WTC11 (cell line): ENCODE data around the gene CAMTA1. TPM values are rescaled to one million over a fixed set of nuclear protein-coding genes. Genes with fewer than 3 reads are reported as not detected.

ENCODE experiments used
- ATAC-seq: fragments of 200-7000 bp; cut with Tn5 transposase; 2 replicates; pipeline ENCODE4 v1.10.0; 2021; ENCODE audit warnings: mild to moderate bottlenecking, moderate library complexity
- CTCF ChIA-PET: fragments of 300-600 bp; sonication (Branson Sonifier 250); formaldehyde crosslinking; loops from one replicate; lab custom pipeline; 2021; ENCODE audit warnings: antibody characterized with exemption; lab: Charles Lee
- POLR2A ChIA-PET: fragments of 350-600 bp; sonication (Branson Sonifier 250); formaldehyde crosslinking; loops from one replicate; lab custom pipeline; 2021; ENCODE audit warnings: antibody characterized with exemption; lab: Charles Lee
- DNase-seq: peaks from one replicate; pipeline ENCODE4 v3.0.0; 2021; ENCODE audit warnings: low spot score
- H3K27ac Mint-ChIP-seq: 2 replicates; pipeline ENCODE4 v1.8.0; 2021; ENCODE audit warnings: mixed read lengths
- H3K27me3 Mint-ChIP-seq: 2 replicates; pipeline ENCODE4 v1.8.0; 2021; ENCODE audit warnings: low read depth, mild to moderate bottlenecking, moderate library complexity, mixed read lengths
- H3K36me3 Mint-ChIP-seq: 2 replicates; pipeline ENCODE4 v1.8.0; 2021; ENCODE audit warnings: mixed read lengths
- H3K4me1 Mint-ChIP-seq: 2 replicates; pipeline ENCODE4 v1.8.0; 2022; ENCODE audit warnings: mixed read lengths
- H3K4me3 Mint-ChIP-seq: 2 replicates; pipeline ENCODE4 v1.8.0; 2021; ENCODE audit warnings: mild to moderate bottlenecking, moderate library complexity, mixed read lengths
- H3K9me3 Mint-ChIP-seq: 2 replicates; pipeline ENCODE4 v1.8.0; 2021; ENCODE audit warnings: mixed read lengths
- FOXK1 ChIP-seq: sonication (generic); formaldehyde crosslinking; IDR thresholded peaks from 2 replicates; pipeline ENCODE4 v1.8.0; 2022; ENCODE audit warnings: mild to moderate bottlenecking, moderate library complexity, missing genetic modification reagents
- NFATC4 ChIP-seq: fragments of 250-450 bp; sonication (Bioruptor Pico); IDR thresholded peaks from 2 replicates; pipeline ENCODE4 v1.9.0; 2021; ENCODE audit warnings: mild to moderate bottlenecking
- NFYB ChIP-seq: sonication (generic); formaldehyde crosslinking; conservative IDR thresholded peaks from 2 replicates; pipeline ENCODE4 v1.8.0; 2022; ENCODE audit warnings: low read depth, missing genetic modification reagents
- NR2C2 ChIP-seq: sonication (generic); formaldehyde crosslinking; IDR thresholded peaks from 2 replicates; pipeline ENCODE4 v1.8.0; 2022; ENCODE audit warnings: mild to moderate bottlenecking, missing genetic modification reagents
- NR3C1 ChIP-seq: sonication (generic); formaldehyde crosslinking; conservative IDR thresholded peaks from 2 replicates; pipeline ENCODE4 v1.8.1; 2023; ENCODE audit warnings: low read depth, mild to moderate bottlenecking, missing genetic modification reagents
- OVOL2 ChIP-seq: fragments of 250-450 bp; sonication (Bioruptor Pico); IDR thresholded peaks from 2 replicates; pipeline ENCODE4 v1.9.0; 2021; ENCODE audit warnings: mild to moderate bottlenecking, borderline replicate concordance
- SMAD4 ChIP-seq: sonication (generic); formaldehyde crosslinking; IDR thresholded peaks from 2 replicates; pipeline ENCODE4 v1.8.0; 2022; ENCODE audit warnings: mild to moderate bottlenecking, missing genetic modification reagents
- ZNF138 ChIP-seq: sonication (generic); formaldehyde crosslinking; conservative IDR thresholded peaks from 2 replicates; pipeline ENCODE4 v1.8.1; 2022; ENCODE audit warnings: mild to moderate bottlenecking, moderate library complexity, missing genetic modification reagents
- total RNA-seq: library from RNA; stranded (reverse); gene quantifications from 3 replicates; pipeline ENCODE4 v1.2.3, GENCODE V29; 2021
- TF ChIP-seq, protein P1 (sequence below): fragments of 250-450 bp; sonication (Bioruptor Pico); IDR thresholded peaks from 2 replicates; pipeline ENCODE4 v1.8.0; 2021; ENCODE audit warnings: mild to moderate bottlenecking
- TF ChIP-seq, protein P2 (sequence below): sonication (generic); formaldehyde crosslinking; conservative IDR thresholded peaks from 2 replicates; pipeline ENCODE4 v1.8.1; 2023; ENCODE audit warnings: mild to moderate bottlenecking, low read depth, missing genetic modification reagents, moderate library complexity
- TF ChIP-seq, protein P3 (sequence below): sonication (generic); formaldehyde crosslinking; IDR thresholded peaks from 2 replicates; pipeline ENCODE4 v1.8.0; 2023; ENCODE audit warnings: mild to moderate bottlenecking, missing genetic modification reagents
- TF ChIP-seq, protein P4 (sequence below): fragments of 250-450 bp; sonication (Bioruptor Pico); IDR thresholded peaks from 2 replicates; pipeline ENCODE4 v2.1.2; 2022; ENCODE audit warnings: mild to moderate bottlenecking, moderate library complexity
- TF ChIP-seq, protein P5 (sequence below): sonication (generic); formaldehyde crosslinking; IDR thresholded peaks from 2 replicates; pipeline ENCODE4 v1.8.1; 2023; ENCODE audit warnings: mild to moderate bottlenecking, missing genetic modification reagents, moderate library complexity
- TF ChIP-seq, protein P6 (sequence below): sonication (generic); formaldehyde crosslinking; IDR thresholded peaks from 2 replicates; pipeline ENCODE4 v1.8.1; 2023; ENCODE audit warnings: mild to moderate bottlenecking, missing genetic modification reagents, borderline replicate concordance

CAMTA1 gene
- total RNA-seq, 1 experiment from 2014 or later = 86.4 TPM

DNA sequence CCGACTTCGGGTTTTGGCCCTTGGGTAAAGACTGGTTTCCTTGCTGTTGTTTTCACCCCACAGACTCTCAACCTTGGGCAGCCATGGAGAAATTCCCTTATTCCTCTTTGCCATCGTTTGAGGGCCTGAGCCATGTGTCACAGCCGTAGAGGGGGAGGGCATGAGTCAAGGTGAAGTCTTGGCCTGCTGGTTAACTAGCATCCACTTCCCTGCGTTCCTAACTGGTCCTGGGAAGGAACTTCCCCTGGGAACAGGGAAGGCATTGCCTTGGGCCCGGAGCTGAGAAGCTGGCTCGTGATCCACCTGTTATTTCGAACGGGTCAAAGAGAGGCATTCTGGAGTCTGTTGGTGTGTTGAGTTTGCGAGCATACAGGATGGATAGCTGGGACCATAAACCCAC is 464.9 kb downstream of the CAMTA1 start:
- ChIA-PET POLR2A (no interaction called here), CTCF (no interaction called here)
- no peaks in the 10 kb centered on the region for H3K27me3 Mint-ChIP-seq
- ATAC-seq = no peak
- H3K27ac Mint-ChIP-seq = no peak overlapping the region
- H3K36me3 Mint-ChIP-seq = no peaks in the 10 kb centered on the region
- H3K9me3 Mint-ChIP-seq = no peaks in the 10 kb centered on the region
- TF ChIP-seq, protein P1, sequence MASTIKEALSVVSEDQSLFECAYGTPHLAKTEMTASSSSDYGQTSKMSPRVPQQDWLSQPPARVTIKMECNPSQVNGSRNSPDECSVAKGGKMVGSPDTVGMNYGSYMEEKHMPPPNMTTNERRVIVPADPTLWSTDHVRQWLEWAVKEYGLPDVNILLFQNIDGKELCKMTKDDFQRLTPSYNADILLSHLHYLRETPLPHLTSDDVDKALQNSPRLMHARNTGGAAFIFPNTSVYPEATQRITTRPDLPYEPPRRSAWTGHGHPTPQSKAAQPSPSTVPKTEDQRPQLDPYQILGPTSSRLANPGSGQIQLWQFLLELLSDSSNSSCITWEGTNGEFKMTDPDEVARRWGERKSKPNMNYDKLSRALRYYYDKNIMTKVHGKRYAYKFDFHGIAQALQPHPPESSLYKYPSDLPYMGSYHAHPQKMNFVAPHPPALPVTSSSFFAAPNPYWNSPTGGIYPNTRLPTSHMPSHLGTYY (CRISPR knock-in tag) = no peak
- no peak for TF ChIP-seq SMAD4 (CRISPR knock-in tag)
- H3K4me3 Mint-ChIP-seq = no peak overlapping the region
- DNase-seq = no peak
- H3K4me1 Mint-ChIP-seq = peaks cover 9% of the 10 kb centered on the region; the same call in 1 of the 2 replicates

DNA sequence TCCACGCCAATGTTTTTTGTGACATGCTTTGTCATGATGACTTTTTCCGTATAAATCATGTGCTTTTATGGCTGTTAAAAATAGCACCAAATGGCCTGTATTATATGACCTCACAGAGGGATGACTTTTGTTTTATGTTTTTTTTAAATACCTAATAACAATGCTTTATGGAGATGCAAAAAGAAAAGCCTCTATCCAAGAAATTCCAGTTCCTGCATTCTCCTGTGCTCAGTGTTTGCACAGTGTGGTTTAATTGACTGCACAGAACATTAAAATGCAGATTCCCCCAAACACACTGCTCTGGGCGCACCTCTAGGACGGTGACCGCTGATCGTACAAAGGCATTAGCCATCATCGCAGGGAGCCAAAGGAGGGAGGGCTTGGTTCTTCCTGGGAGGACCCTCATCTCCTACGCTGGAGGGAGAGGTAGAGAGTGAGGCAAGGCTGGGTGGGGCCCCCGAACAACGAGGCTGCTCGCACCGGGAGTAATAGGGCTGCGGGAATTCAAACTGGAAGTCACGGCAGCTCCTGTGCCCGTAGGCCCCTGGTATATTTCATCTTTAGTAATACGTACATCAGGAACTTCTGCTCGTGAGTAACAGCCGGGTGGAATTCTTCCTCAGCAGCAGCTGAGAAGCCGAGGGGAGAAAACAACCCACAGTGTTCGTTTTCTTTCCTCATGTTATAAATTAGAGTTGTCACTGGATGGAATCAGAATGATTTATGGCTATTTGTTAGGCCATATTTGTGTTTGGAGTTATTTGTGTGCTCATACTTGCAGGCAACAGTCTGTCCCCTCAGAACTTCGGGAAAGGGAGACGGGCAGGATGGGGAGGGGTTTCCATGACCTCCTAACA is 465.6 kb downstream of the CAMTA1 start:
- DNase-seq = no peak
- no peak for ATAC-seq
- POLR2A ChIA-PET = no interaction called here
- Mint-ChIP-seq H3K36me3 (no peaks in the 10 kb centered on the region), H3K9me3 (no peaks in the 10 kb centered on the region), H3K27ac (no peak overlapping the region), H3K4me1 (0 out of 2 replicates have a peak, but pooled peaks cover 9% of the 10 kb centered on the region), H3K4me3 (no peak overlapping the region), H3K27me3 (no peaks in the 10 kb centered on the region)
- CTCF ChIA-PET = no interaction called here
- no peak for TF ChIP-seq NFATC4

DNA sequence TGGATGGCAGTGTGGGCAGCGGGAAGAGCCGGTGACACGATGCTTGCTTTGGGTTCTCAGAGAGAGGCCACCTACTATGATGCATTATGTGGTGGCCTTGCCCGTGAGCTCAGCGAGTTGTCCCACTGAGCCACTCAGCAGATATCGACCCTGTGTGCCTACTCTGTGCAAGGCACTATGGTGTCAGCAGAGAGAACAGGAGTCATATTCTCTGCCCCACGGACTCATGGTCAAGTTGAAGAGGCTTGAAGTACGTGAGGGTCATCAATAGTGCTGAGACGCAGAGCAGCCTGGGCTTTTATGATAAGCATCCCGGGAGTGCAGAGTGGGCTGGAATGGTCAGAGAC is 466.2 kb downstream of the CAMTA1 start:
- H3K4me1 Mint-ChIP-seq = 0 out of 2 replicates have a peak, but pooled peaks cover 10% of the 10 kb centered on the region
- no peaks in the 10 kb centered on the region for H3K27me3 Mint-ChIP-seq
- DNase-seq (no peak), ATAC-seq (no peak)
- ChIA-PET POLR2A (no interaction called here), CTCF (no interaction called here)
- H3K27ac Mint-ChIP-seq = no peak overlapping the region
- H3K4me3 Mint-ChIP-seq = no peak overlapping the region
- no peaks in the 10 kb centered on the region for H3K36me3 Mint-ChIP-seq
- no peaks in the 10 kb centered on the region for H3K9me3 Mint-ChIP-seq
- TF ChIP-seq, protein P2, sequence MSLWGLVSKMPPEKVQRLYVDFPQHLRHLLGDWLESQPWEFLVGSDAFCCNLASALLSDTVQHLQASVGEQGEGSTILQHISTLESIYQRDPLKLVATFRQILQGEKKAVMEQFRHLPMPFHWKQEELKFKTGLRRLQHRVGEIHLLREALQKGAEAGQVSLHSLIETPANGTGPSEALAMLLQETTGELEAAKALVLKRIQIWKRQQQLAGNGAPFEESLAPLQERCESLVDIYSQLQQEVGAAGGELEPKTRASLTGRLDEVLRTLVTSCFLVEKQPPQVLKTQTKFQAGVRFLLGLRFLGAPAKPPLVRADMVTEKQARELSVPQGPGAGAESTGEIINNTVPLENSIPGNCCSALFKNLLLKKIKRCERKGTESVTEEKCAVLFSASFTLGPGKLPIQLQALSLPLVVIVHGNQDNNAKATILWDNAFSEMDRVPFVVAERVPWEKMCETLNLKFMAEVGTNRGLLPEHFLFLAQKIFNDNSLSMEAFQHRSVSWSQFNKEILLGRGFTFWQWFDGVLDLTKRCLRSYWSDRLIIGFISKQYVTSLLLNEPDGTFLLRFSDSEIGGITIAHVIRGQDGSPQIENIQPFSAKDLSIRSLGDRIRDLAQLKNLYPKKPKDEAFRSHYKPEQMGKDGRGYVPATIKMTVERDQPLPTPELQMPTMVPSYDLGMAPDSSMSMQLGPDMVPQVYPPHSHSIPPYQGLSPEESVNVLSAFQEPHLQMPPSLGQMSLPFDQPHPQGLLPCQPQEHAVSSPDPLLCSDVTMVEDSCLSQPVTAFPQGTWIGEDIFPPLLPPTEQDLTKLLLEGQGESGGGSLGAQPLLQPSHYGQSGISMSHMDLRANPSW = no peak
- TF ChIP-seq, protein P3, sequence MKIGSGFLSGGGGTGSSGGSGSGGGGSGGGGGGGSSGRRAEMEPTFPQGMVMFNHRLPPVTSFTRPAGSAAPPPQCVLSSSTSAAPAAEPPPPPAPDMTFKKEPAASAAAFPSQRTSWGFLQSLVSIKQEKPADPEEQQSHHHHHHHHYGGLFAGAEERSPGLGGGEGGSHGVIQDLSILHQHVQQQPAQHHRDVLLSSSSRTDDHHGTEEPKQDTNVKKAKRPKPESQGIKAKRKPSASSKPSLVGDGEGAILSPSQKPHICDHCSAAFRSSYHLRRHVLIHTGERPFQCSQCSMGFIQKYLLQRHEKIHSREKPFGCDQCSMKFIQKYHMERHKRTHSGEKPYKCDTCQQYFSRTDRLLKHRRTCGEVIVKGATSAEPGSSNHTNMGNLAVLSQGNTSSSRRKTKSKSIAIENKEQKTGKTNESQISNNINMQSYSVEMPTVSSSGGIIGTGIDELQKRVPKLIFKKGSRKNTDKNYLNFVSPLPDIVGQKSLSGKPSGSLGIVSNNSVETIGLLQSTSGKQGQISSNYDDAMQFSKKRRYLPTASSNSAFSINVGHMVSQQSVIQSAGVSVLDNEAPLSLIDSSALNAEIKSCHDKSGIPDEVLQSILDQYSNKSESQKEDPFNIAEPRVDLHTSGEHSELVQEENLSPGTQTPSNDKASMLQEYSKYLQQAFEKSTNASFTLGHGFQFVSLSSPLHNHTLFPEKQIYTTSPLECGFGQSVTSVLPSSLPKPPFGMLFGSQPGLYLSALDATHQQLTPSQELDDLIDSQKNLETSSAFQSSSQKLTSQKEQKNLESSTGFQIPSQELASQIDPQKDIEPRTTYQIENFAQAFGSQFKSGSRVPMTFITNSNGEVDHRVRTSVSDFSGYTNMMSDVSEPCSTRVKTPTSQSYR (CRISPR knock-in tag) = no peak
- TF ChIP-seq, protein P4, sequence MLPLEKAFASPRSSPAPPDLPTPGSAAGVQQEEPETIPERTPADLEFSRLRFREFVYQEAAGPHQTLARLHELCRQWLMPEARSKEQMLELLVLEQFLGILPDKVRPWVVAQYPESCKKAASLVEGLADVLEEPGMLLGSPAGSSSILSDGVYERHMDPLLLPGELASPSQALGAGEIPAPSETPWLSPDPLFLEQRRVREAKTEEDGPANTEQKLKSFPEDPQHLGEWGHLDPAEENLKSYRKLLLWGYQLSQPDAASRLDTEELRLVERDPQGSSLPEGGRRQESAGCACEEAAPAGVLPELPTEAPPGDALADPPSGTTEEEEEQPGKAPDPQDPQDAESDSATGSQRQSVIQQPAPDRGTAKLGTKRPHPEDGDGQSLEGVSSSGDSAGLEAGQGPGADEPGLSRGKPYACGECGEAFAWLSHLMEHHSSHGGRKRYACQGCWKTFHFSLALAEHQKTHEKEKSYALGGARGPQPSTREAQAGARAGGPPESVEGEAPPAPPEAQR (CRISPR knock-in tag) = no peak
- TF ChIP-seq FOXK1 (CRISPR knock-in tag) (no peak), NFYB (CRISPR knock-in tag) (no peak), NR3C1 (CRISPR knock-in tag) (no peak), OVOL2 (no peak), NFATC4 (no peak), ZNF138 (CRISPR knock-in tag) (no peak), NR2C2 (CRISPR knock-in tag) (no peak)
- TF ChIP-seq, protein P5, sequence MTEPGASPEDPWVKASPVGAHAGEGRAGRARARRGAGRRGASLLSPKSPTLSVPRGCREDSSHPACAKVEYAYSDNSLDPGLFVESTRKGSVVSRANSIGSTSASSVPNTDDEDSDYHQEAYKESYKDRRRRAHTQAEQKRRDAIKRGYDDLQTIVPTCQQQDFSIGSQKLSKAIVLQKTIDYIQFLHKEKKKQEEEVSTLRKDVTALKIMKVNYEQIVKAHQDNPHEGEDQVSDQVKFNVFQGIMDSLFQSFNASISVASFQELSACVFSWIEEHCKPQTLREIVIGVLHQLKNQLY (CRISPR knock-in tag) = no peak
- TF ChIP-seq, protein P6, sequence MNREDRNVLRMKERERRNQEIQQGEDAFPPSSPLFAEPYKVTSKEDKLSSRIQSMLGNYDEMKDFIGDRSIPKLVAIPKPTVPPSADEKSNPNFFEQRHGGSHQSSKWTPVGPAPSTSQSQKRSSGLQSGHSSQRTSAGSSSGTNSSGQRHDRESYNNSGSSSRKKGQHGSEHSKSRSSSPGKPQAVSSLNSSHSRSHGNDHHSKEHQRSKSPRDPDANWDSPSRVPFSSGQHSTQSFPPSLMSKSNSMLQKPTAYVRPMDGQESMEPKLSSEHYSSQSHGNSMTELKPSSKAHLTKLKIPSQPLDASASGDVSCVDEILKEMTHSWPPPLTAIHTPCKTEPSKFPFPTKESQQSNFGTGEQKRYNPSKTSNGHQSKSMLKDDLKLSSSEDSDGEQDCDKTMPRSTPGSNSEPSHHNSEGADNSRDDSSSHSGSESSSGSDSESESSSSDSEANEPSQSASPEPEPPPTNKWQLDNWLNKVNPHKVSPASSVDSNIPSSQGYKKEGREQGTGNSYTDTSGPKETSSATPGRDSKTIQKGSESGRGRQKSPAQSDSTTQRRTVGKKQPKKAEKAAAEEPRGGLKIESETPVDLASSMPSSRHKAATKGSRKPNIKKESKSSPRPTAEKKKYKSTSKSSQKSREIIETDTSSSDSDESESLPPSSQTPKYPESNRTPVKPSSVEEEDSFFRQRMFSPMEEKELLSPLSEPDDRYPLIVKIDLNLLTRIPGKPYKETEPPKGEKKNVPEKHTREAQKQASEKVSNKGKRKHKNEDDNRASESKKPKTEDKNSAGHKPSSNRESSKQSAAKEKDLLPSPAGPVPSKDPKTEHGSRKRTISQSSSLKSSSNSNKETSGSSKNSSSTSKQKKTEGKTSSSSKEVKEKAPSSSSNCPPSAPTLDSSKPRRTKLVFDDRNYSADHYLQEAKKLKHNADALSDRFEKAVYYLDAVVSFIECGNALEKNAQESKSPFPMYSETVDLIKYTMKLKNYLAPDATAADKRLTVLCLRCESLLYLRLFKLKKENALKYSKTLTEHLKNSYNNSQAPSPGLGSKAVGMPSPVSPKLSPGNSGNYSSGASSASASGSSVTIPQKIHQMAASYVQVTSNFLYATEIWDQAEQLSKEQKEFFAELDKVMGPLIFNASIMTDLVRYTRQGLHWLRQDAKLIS (CRISPR knock-in tag) = no peak
